HG02678 (cell line): ENCODE measurements around the gene HOXC11.

Experiments used
- ATAC-seq: cut with Tn5 transposase; IDR thresholded peaks from one replicate; pipeline ENCODE4 v1.9.1; 2021; ENCODE audit warnings: mild to moderate bottlenecking, moderate library complexity; ENCODE audit not compliant: unreplicated experiment

The HOXC11 gene

DNA sequence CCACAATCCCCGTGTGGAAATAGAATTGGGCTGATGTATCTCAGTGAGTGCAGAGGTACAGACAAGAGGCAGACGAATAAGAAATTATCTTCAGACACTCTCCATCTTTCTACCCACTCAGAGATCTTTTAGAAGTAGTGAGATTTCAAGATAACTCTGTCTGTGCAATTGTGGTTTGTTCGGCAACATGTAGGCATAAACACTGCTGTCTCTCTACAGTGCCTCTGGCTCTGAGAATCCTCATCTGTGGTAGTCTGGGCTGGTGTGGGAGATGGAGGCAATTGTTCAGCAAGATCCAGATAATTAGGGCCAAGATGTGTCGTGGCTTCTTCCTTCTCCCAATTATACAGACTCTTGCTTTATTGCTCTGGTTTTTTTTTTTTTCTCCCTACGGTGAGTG, 31.2 kb upstream of the HOXC11 start:
- ATAC-seq: no peak

GRCh38 chr12:53942467-53942997, 30.4 kb upstream of the HOXC11 start:
- no peak for ATAC-seq

GRCh38 chr12:53944209-53944608, 28.7 kb upstream of the HOXC11 start:
- ATAC-seq: no peak

- ATAC-seq: no peak
Measured at GRCh38 chr12:53944907-53945847, 27.7 kb upstream of the HOXC11 start.

DNA sequence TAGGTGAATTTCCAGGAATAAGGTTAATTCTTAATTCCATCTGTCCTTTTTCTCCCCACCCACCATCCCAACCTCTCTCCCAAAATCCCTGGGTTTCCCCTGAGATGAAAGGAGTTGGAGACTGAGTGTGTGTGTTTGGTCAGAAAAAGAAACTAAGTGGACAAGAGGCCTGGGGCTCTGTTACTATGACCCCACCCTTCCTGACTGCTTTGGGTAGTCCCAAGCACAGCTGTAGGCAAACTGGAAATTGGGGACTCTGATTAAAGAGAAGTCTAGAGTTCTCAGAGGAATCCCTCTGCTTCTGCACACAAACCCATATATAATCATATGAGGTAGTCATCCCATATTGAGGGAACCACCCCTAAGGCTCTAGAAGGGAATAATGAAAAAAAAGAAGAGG, 25.2 kb upstream of the HOXC11 start:
- no peak for ATAC-seq

GRCh38 chr12:53948650-53949593, 24.0 kb upstream of the HOXC11 start:
- ATAC-seq: no peak

DNA sequence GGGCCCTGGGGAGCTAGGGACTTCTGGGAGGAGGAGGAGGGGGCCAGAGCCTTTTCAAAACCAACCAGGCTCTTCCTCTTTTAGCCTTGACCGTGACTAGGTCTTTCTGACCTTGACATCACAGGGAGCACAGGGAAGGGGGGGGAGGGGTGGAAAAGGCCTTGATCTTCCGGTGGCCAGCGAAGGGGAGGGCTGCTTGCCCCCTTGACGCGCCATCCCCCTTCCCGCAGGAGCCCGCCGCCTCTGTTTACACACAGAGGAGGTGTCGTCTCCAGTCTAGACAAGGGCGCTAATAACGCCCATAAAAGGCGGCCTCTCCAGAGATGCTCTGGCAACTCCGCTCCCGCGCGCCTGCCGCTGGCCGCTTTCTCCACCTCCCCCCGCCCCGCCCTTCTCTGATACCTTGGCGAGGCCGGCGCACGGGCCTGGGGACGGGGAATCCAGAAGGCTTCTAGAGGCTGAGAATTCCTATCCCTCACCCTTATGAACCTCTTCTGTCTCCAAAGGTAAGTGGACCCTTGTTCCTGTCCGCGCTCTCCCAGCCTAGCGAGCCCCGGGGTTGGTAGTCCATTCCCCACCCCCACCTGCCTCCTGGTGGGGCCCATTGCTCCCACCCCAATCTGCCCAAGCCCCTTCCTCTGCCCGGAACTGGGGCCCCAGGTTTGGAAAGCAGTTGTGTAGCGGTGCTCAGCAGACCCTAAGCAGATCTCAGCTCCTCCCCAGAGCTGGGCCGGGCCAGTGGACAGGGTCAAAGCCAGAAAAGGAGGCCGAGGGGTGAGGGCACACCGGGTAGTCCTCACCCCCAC, 23.1 kb upstream of the HOXC11 start:
- no peak for ATAC-seq

GRCh38 chr12:53950437-53950773, 22.5 kb upstream of the HOXC11 start:
- ATAC-seq: no peak

- ATAC-seq: no peak
Measured at GRCh38 chr12:53950789-53951576, 21.9 kb upstream of the HOXC11 start.

DNA sequence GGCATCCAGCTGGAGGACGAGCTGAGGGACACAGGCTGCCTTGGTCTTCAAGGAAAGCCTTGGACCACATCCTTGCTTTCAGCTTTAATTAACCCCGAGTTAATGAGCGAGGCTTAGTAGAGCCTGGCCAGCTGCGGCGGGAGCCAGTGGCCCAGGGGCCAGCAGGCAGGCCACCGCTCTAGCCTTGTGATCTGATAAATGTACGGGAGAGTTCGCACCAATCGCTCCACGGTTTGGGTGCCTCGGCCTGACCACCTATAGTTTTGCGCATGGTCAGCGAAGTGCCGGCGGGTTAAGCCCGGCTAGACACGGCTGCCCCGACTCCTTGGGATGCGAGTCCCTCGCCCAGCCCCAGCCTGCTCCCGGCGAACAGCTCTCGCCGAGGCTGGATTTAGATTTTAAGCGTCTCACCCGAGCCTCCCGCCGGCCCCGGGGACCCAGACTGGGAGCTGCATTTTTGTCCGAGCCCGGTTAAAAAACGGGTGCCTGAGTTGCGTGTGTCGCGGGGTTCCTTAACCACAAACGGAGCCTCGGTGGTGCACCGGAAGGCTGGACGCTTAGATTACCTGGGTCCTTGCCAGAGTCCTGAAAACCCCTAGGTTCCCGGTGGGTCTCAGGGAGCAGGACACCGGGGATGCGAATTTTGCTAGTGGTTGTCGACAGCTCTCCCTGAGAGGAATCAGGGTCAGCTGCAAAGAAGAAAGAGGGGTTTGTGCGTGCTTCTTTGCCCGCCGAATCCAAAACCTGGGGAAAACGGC, 21.2 kb upstream of the HOXC11 start:
- ATAC-seq: no peak

- no peak for ATAC-seq
Measured at GRCh38 chr12:53952335-53952694, 20.6 kb upstream of the HOXC11 start.

DNA sequence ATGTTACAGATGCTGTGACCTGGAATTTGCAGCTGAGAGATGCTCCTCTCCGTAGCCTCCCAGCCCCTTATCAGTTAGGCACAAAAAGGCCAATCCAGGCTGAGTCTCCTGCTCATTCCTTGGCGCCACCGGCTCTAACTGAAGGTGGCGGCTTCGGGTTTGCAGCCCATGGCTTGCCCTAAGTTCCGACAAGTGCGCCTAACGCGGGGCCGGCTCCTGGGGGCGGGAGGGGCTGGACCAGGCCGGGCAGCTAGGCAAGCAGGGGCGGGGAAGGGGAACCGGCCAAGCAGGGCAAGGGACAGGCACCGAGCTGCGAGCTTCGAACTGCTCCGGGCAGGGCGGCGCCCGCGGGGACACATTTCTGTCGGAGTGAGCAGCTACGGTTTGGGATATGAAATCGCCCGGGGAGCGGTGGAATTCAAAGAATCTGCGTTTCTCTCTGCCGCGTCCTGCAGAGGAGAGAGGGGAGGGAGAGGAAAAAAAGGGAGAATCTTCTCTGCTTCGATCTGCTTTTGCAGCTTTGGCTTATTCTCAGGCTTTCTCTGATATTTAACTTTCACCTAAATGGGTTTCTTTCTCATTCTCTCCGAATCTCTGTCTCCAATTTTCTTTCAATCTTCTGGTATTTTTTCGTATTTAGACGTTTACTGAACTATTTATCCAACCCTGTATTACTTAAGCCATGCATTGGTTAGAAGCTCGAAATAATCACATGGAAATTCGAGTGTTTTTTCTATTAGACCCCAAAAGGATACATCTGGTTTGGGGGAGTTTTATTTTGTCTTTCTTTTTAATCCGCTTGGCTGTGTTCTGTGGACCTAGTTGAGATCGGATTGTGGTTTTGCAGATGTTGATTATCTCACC, 19.8 kb upstream of the HOXC11 start:
- ATAC-seq: no peak

GRCh38 chr12:53953831-53954693, 18.9 kb upstream of the HOXC11 start:
- no peak for ATAC-seq

- no peak for ATAC-seq
Measured at GRCh38 chr12:53954694-53955035, 18.3 kb upstream of the HOXC11 start, which contains the start of gene HOXC12. Gene HOXC12, plus strand, starts transcription at chr12:53954903. Its CDS starts 27 bp downstream, at chr12:53954930.

DNA sequence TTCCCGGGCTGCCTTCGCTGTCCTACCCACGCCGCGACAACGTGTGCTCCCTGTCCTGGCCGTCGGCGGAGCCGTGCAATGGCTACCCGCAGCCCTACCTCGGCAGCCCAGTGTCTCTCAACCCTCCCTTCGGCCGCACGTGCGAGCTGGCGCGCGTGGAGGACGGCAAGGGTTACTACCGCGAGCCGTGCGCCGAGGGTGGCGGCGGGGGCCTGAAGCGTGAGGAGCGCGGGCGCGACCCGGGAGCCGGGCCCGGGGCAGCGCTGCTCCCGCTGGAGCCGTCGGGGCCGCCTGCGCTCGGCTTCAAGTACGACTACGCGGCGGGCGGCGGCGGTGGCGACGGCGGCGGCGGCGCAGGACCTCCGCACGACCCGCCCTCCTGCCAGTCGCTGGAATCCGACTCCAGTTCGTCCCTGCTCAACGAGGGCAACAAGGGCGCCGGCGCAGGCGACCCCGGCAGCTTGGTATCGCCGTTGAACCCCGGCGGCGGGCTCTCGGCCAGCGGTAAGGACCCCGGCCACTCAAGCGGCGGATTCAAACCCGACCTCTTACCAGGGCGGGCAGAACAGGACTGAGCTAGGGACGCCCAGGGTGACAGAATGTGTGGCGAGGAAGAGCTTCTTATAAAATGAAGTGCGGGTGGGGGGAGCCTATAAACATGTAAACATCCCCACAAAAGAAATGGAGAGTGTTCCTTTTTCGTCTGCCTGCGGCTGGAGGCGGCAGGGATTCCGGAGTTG, 17.7 kb upstream of the HOXC11 start:
- ATAC-seq: no peak

DNA sequence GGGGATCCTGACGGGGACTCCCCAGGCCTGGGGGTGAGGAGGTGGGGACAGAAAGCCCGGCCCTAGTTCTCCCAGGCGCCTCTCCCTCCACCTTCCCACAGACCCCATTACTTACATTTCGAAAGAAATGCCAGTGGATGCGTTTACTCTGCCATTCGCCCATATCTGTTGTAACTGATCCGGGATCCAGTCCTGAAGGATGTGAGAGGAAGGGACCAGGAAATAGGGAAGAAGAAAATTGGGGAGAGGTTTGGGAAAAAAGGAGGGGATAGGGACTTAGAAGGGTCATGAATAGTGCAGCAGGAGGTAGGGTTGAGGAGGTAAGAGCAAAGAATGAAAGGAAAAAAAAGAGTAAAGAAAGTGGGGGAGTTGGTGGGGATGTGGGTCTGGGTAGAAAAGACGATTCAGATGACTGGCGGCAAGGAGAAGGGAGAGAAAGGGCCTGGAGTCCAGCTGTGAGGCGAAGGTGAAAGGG, 17.1 kb upstream of the HOXC11 start:
- no peak for ATAC-seq
